Posterior cingulate gyrus (tissue), 11 donors: ENCODE data around the gene SCN4B.

Source experiments
- DNase-seq, 10 donors: peaks; one replicate each; pipeline versions ENCODE4 v3.0.0 to v3.0.0-alpha.2; 2020 to 2021; ENCODE audit warnings: mixed read lengths in 3 of 10
- intact Hi-C: fragments of 100-400 bp; cut with DNase I; formaldehyde crosslinking; loops from one replicate; pipeline ENCODE4 v1.15.1; 2023

The SCN4B gene

DNA sequence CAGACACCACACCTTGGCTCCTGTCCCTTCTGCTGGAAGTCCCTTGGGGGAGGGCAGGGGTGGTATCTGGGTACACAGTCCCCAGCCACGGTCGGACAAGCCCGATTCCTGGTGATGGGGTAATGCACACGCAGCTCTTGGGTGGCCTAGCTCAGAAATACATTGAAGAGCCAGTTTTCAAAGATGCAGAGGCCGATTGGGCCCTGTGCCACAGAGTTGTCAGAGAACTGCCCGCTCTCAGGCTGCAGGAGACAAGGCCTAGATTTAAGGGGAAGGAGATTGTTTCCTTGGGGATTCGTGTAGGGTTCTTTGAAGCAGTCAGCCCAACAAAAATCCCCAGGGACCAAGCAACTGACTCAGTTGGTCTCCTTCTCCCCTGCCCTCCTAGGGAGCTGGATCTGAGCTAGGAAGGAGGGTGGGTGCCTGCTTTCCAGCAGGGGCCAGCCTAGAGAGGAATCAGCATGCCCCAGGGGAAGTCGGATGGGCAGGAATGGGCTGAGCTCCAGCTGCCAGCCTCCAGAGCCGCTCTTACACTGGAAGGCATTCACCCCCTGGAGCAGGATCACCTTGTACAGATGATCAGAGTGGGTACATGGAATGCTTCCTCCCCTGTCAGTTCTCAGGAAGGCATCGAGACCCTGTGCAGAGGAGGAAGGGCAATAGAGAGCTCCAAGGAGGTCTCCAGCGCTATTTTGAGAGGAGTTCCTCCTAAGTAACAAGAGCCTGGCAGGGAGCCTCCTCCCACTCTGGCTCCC lies 3.3 kb upstream of the SCN4B start:
- peak in 2 of 10 donors; percentile 62 to 75 for DNase-seq
- intact Hi-C loops = no loop called here

DNA sequence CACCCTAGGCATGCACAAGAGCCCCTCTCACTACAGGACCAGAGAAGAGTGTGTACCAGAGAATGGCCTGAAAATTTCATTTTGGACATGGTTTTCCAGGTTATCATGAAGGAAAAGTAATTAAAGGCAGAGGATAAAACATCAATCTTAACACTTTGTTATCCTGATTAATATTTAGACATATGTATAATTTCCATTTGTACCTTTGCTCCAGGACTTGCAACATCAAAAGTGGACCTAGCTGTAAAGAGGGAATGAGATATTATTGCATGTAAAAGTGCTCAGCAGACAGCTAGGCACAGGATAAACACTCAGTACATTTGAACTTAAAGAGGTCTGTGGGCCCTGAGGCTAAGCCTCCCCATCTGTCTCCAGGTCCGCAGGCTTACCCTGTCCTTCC lies 2.0 kb upstream of the SCN4B start:
- intact Hi-C loops = no loop called here
- DNase-seq = no peak

GRCh38 chr11:118153976-118154375 lies 1.4 kb upstream of the SCN4B start:
- peak in 1 of 10 donors; percentile 63 for DNase-seq
- intact Hi-C loops = no loop called here

- DNase-seq = peak in 2 of 10 donors; percentile 39 to 53
- intact Hi-C loops = no loop called here
Measured at GRCh38 chr11:118153516-118153915, 893 bp upstream of the SCN4B start.

DNA sequence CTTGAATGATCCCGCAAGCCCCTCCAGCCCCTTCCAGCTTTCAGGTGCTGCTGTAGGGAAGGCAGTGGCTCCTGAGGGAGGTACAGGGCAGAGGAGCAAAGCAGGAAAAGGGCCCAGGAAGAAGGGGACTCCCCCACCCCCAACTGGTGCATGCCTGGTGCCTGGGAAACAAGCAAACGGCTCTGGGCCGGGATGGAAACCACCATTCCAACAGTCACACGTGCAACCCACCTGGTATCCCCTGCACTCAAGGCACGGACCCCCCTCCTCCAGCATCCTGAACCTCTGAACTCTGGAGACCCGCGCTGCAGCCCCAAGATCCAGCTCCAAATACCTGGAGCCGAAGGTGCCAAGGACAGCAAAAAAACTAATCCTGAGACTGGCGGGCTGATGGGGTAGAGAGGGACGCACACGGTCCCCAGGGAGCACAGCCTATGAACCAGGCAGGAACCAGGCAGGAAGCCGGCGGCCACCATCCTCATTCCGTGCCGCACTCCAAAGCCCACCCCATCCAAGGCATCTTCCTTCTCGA lies 537 bp downstream of the SCN4B start:
- intact Hi-C loops = no loop called here
- peak in 2 of 10 donors; percentile 40 to 65 for DNase-seq

DNA sequence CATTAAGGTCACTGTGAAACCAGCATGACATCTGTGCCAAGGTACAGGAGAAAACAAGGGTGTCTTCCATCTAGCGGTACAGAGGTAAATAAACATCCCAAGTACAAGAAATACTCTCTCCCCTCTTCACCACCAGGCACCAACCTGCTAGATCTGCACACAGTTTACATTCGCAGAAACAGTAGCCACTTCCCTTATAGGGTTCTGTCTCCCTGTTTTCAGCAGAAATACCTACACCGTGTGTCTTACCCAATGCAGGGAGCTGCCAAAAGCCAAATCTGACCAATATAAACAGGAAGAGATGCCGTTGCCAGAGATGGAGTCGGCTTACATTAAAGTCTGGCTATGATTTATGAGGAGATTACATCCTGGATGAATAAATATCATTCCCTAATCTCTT lies 1.2 kb downstream of the SCN4B start:
- DNase-seq = peak in 2 of 10 donors; percentile 2 to 3
- intact Hi-C loops = no loop called here

- DNase-seq = peak in 3 of 10 donors; percentile 14 to 49 (median 29)
- intact Hi-C loops = loop anchor here (5.0 kb wide), 2 partner anchors 338 to 418 kb away; partner anchors contain the start of gene IFT46
Measured at GRCh38 chr11:118149493-118149892, 3.1 kb downstream of the SCN4B start.

- intact Hi-C loops = loop anchor here (5.0 kb wide), 2 partner anchors 338 to 418 kb away; partner anchors contain the start of gene IFT46
- peak in 3 of 10 donors; percentile 33 to 43 (median 39) for DNase-seq
Measured at GRCh38 chr11:118148856-118149255, 3.8 kb downstream of the SCN4B start.

DNA sequence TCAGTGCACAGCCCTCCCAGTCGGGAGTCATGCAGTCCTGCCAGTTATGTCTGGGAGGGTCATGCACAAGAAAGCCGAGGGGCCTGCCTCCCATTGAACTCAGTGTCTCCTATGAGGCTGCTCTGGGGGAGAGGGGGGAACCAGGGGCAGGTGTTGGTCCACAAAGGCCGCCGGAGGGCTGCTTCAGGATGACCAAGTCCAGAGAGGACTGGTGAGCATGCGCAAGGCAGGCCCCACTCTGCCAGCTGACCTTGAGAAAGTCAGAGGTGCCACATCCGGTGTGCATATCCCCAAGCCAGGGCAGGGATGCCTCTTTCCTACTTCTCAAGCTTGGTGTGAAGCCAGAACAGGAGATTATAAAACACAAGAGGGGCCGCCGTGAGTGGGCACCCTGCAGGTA lies 4.4 kb downstream of the SCN4B start:
- peak in 3 of 10 donors; percentile 59 to 72 (median 60) for DNase-seq

DNA sequence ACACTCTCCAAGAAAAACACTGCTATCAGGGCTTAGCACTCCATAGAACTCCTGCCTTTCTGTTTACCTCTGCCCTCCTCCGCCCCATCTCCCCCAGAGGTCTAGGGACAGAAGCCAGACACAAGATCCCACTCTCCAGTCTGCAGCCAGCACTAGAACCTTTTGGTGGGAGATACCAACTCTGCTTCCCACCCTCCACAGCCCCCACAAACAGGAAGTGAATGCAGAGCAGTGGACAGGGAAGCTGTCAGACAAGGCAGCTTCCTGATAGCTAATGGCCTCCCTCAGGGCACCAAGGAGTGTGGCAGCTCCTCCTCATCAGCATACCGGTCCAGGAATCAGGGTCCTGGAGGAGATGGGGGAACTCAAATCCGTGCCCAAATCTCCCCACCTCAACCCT lies 5.1 kb downstream of the SCN4B start:
- intact Hi-C loops = loop anchor here (5.0 kb wide), 2 partner anchors 340 to 420 kb away; partner anchors contain the start of gene IFT46

More for the DNA sequence above, 4.4 kb downstream of the SCN4B start:
- intact Hi-C loops = loop anchor here (5.0 kb wide), 2 partner anchors 339 to 419 kb away; partner anchors contain the start of gene IFT46

GRCh38 chr11:118146554-118146953 lies 6.1 kb downstream of the SCN4B start:
- intact Hi-C loops = loop anchor here (5.0 kb wide), 2 partner anchors 341 to 421 kb away; partner anchors contain the start of gene IFT46
- no peak for DNase-seq

More for the DNA sequence above, 5.1 kb downstream of the SCN4B start:
- peak in 2 of 10 donors; percentile 5 to 36 for DNase-seq

DNA sequence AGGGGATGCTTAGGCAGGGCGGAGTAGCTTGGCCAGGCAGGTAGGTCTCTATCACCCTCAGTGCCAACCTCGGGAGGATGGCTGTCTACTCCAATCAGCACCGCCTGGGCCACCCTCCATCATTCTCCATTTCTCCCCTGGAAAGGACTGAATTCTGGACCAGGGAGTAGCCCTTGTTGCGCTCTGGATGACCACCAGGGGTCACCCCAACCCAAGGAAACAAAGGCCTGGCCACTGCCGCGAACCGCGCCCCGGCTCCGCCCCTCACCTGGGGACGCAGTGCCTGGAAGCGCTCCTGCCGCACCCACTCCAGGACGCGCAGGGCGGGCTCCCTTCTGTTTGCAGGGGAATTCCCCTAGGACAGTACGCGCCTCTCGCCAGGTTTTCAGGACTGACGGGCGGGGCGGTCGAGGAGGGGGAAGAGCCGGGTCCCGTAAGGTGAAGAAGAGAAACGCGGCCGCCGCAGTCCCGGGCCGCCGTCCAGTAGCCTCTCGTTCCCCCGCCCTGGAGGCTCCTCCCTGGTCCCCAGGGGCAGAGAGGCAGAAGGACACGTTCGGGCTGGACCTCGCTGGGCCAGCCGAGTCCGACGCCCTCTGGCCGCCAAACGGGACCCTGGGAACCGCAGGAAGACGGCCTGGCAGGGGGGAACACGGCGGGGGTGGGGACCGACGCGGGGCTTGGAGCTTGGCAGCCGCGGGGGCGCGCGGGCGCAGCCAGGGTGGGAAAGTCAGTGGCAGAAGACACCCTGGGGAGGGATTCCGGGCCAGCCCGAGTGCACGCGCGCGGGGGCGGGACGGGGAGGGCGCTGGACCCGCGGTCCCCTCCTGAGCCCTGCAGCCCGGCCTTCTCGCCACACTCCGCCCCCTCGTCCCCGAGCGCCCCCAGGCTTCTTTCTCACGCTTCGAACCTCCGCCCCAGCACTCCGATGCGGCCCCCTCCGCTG lies 7.1 kb downstream of the SCN4B start:
- peak; percentile 74 to 97 (median 86) for DNase-seq
- intact Hi-C loops = loop anchor here (1.0 to 5.0 kb wide), 4 partner anchors 26 to 422 kb away; partner anchors contain the start of gene IFT46

GRCh38 chr11:118144301-118145268 lies 8.0 kb downstream of the SCN4B start:
- intact Hi-C loops = loop anchor here (1.0 to 5.0 kb wide), 4 partner anchors 27 to 423 kb away; partner anchors contain the start of gene IFT46
- peak in 5 of 10 donors; percentile 22 to 81 (median 76) for DNase-seq

DNA sequence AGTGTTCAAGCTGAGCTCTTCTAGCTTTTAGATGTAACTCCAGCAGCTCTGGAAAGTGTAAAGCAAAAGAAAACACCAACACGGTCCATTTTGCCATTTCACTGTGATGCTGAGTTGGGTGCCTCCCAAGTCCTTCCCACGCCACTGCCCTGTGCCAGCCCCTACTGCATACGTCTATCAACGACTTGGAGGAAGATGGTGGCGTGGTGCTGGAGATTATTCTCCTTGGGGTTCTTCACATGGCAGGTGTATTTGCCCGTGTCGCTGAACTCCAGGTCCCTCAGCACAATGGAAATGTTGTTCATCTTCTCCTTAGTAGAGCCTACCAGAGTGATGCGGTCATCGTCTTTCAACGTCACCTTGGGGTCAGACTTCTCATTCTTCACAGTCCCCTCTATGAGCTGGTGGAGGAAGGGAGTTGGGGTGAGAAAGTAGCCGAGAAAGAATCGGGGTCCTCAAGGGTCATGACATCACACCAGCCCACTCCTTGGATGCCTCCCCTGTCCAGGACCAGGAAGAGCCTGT lies 8.9 kb downstream of the SCN4B start:
- intact Hi-C loops = loop anchor here (2.0 kb wide), 1 partner anchor 209 kb away; no protein-coding TSS in a partner anchor
- peak in 1 of 10 donors; percentile 53 for DNase-seq

DNA sequence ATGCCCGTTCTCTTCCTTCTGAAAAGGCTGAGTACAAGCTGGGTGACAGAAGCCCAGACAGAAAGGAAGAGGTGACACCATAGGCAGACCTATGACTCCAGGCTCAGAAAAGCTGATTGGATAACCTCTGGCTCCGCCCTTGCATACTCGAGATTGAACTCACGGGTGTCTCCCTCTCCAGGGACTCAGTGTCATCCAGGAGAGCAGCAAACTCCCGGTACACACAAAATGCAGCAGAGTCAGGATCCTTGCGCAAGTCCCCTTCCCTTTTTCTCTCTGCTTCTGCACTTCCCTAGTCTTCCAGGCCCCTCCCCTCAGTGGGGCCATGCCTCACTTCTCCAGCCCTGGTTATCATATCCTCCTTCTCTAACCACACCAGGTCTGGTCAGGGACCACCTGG lies 9.8 kb downstream of the SCN4B start:
- peak in 1 of 10 donors; percentile 69 for DNase-seq
- intact Hi-C loops = no loop called here

GRCh38 chr11:118142081-118142480 lies 10.5 kb downstream of the SCN4B start:
- intact Hi-C loops = no loop called here
- DNase-seq = peak in 1 of 10 donors; percentile 21

DNA sequence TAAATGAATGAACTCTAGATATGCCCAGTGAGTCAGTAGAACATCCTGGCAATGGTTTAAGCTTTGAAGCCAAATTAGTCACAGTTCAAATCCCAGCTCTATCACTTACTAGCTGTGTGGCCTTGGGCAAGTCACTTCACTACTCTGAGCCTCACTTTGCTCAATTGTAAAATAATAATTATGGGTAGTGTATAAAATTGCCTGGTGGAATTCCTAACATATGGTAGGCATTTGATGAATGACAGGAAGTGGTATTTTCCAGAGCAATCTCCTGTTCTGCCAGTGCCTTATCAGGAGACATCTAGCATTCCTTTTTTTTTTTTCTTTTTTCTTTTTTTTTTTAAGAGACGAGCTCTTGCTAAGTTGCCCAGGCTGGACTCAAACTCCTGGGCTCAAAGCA lies 13.0 kb downstream of the SCN4B start:
- intact Hi-C loops = no loop called here
- DNase-seq = no peak

DNA sequence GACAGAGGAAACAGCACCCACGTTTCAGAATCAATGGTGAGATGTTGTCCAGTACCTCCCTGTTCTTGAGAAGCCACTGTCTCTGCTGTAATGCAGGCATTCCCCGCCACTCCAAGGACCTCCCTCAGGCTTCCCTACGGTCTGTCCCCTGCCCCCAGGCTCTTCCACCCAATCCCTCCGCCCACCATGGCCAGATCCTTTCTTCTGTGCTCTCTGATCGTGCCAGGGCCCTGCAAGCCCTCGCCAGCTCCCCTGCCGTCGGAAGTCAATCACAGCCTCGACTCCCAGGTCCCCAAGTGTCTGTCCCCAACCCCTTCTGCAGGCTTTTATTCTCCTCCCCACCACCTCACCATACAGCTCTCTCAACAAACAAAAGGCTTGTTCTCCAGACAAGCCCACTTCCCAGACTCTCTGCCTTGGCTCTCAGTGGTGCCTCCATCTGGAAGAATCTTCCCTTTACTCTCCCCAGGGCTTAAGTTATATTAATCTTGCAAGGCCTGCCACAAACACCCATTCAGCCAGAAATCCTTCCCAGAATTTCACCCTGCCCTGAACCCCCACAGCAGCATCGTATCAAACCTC lies 13.7 kb downstream of the SCN4B start:
- DNase-seq = no peak
- intact Hi-C loops = no loop called here
